ENCODE results near the gene MTMR2. TPM values are rescaled to one million over a fixed set of nuclear protein-coding genes. Genes with fewer than 3 reads are reported as not detected.

The MTMR2 gene
- total and polyA plus RNA-seq, 2 of the 13 experiments (the other 11 are each of a cell fraction or from before 2014, with no cell fraction given), result 12.7 to 22.3 TPM

DNA sequence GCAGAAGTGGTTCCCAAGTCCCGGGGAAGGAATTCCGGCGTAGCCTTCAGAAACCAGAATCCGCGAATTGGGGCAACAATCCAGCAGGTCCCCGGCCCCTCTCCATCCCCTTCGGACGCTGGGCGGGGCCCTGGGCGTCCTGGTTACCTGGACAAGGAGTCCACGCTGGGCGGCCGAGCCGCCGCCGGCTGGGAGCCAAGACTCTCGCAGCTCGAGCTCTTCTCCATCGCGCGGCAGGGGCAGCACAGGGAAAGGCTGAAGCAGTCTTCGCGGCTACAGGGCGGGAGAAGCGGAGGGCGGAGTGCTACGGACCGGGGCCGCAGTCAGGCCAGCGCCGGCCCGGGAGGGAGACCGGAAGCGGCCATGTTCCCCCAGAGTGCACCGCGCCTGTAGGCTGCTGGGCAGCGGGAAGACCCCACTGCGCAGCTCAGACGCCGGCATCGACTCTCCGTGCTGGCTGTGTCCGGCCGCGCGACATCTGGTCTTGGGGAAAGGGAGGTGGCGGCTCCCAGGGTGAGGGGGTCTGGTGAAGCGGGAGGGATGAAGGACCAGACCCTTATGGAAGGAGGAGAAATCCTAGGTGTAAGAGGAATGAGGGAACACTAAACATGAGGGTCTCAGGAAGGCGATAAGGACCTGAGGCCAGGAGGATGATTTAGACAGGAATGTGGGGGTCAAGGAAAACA lies at the start of gene MTMR2 (continued):
- TF ChIP-seq, protein P1, sequence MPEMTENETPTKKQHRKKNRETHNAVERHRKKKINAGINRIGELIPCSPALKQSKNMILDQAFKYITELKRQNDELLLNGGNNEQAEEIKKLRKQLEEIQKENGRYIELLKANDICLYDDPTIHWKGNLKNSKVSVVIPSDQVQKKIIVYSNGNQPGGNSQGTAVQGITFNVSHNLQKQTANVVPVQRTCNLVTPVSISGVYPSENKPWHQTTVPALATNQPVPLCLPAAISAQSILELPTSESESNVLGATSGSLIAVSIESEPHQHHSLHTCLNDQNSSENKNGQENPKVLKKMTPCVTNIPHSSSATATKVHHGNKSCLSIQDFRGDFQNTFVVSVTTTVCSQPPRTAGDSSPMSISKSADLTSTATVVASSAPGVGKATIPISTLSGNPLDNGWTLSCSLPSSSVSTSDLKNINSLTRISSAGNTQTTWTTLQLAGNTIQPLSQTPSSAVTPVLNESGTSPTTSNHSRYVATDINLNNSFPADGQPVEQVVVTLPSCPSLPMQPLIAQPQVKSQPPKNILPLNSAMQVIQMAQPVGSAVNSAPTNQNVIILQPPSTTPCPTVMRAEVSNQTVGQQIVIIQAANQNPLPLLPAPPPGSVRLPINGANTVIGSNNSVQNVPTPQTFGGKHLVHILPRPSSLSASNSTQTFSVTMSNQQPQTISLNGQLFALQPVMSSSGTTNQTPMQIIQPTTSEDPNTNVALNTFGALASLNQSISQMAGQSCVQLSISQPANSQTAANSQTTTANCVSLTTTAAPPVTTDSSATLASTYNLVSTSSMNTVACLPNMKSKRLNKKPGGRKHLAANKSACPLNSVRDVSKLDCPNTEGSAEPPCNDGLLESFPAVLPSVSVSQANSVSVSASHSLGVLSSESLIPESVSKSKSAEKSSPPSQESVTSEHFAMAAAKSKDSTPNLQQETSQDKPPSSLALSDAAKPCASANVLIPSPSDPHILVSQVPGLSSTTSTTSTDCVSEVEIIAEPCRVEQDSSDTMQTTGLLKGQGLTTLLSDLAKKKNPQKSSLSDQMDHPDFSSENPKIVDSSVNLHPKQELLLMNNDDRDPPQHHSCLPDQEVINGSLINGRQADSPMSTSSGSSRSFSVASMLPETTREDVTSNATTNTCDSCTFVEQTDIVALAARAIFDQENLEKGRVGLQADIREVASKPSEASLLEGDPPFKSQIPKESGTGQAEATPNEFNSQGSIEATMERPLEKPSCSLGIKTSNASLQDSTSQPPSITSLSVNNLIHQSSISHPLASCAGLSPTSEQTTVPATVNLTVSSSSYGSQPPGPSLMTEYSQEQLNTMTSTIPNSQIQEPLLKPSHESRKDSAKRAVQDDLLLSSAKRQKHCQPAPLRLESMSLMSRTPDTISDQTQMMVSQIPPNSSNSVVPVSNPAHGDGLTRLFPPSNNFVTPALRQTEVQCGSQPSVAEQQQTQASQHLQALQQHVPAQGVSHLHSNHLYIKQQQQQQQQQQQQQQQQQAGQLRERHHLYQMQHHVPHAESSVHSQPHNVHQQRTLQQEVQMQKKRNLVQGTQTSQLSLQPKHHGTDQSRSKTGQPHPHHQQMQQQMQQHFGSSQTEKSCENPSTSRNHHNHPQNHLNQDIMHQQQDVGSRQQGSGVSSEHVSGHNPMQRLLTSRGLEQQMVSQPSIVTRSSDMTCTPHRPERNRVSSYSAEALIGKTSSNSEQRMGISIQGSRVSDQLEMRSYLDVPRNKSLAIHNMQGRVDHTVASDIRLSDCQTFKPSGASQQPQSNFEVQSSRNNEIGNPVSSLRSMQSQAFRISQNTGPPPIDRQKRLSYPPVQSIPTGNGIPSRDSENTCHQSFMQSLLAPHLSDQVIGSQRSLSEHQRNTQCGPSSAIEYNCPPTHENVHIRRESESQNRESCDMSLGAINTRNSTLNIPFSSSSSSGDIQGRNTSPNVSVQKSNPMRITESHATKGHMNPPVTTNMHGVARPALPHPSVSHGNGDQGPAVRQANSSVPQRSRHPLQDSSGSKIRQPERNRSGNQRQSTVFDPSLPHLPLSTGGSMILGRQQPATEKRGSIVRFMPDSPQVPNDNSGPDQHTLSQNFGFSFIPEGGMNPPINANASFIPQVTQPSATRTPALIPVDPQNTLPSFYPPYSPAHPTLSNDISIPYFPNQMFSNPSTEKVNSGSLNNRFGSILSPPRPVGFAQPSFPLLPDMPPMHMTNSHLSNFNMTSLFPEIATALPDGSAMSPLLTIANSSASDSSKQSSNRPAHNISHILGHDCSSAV (CRISPR knock-in tag; IDR thresholded peaks at IDR 0.05; ENCODE audit: borderline replicate concordance), result peak; percentile 94; the same call in 1 of the 2 replicates
- TF ChIP-seq ZNF263 (CRISPR knock-in tag; IDR thresholded peaks at IDR 0.05) (no peak; the same call in 1 of the 2 replicates), CSRNP1 (CRISPR knock-in tag; IDR thresholded peaks at IDR 0.05) (peak; percentile 90), ZNF44 (CRISPR knock-in tag; IDR thresholded peaks at IDR 0.05) (peak; percentile 32; the same call in 1 of the 2 replicates), FOXM1 (CRISPR knock-in tag; IDR thresholded peaks at IDR 0.05) (no peak), POLR2G (IDR thresholded peaks at IDR 0.05; ENCODE audit: low read depth, low read length) (peak; percentile 99), SALL2 (CRISPR knock-in tag; IDR thresholded peaks at IDR 0.05) (0 out of 2 replicates have a peak, but pooled peaks have one; percentile 57), TFDP1 (CRISPR knock-in tag; IDR thresholded peaks at IDR 0.05; ENCODE audit: borderline replicate concordance) (peak; percentile 74; the same call in 1 of the 2 replicates), CC2D1A (CRISPR knock-in tag; IDR thresholded peaks at IDR 0.05) (no peak), ZNF30 (CRISPR knock-in tag; IDR thresholded peaks at IDR 0.05) (no peak), CSRNP2 (CRISPR knock-in tag; conservative IDR thresholded peaks at IDR 0.05; ENCODE audit: low read depth) (0 out of 2 replicates have a peak, but pooled peaks have one; percentile 46), ZNF549 (CRISPR knock-in tag; IDR thresholded peaks at IDR 0.05) (no peak), HNRNPUL1 (IDR thresholded peaks at IDR 0.05; ENCODE audit: low read depth, low read length) (no peak), HMG20B (CRISPR knock-in tag; conservative IDR thresholded peaks at IDR 0.05) (peak; percentile 66; the same call in 1 of the 2 replicates)
- TF ChIP-seq, protein P2, sequence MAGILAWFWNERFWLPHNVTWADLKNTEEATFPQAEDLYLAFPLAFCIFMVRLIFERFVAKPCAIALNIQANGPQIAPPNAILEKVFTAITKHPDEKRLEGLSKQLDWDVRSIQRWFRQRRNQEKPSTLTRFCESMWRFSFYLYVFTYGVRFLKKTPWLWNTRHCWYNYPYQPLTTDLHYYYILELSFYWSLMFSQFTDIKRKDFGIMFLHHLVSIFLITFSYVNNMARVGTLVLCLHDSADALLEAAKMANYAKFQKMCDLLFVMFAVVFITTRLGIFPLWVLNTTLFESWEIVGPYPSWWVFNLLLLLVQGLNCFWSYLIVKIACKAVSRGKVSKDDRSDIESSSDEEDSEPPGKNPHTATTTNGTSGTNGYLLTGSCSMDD (CRISPR knock-in tag; IDR thresholded peaks at IDR 0.05), result no peak

All from HepG2 (cell line).